Stimulated activated CD8-positive, alpha-beta memory T cell treated with anti-CD3 and anti-CD28 coated beads, Interleukin-4, amount 100 ng/mL, for 4 hours (primary cell): Measurements from ENCODE around the gene DCLK1.
"Not testable (repeated sequence)": the region's sequence is repeated elsewhere in the genome, so short reads cannot be mapped to it uniquely, and the experiment has no call there.

Source experiments
- DNase-seq, 2 donors: peaks; one replicate each; pipeline ENCODE4 v3.0.0-alpha.2; 2020; ENCODE audit warnings: low read depth in 2 of 2, low spot score in 1 of 2

The DCLK1 gene

DNA sequence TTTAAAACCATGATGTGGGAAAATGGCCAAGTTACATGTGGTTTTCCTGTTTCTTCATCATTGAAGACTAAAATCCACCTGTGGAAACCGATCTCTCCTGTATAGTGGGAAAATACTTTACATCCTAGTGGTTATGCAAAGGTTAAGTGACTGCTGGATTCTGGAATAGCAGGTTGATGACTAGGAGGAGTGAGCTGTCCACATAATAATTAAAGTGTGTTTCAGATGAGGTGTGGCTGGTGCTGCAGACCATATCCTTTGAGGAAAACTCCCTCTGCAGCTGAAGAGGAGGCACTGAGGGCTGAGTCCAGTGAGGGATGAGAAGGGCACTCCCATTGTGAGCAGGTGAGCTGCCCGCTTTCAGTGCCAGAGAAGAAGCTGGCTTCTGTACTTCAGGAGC, 43.2 kb downstream of the DCLK1 start:
- no peak for DNase-seq

DNA sequence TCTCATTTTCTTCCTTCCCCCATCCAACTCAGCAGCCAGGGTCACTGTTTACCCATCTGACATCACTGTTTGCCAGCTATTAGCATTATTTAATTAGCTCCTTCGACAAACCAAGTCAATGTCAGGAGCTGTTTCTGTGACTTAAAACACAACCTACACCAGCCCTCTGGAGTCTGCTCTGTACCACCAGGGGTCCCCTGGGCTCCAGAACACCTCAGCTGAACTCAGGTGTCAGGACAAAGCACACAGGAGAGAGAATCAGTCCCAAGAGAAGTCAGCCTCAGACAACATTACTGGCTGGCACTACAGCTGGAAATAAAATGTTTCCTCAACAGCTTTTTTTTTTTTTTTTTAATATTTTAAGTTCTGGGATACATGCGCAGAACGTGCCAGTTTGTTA, 45.1 kb downstream of the DCLK1 start:
- no peak for DNase-seq

DNA sequence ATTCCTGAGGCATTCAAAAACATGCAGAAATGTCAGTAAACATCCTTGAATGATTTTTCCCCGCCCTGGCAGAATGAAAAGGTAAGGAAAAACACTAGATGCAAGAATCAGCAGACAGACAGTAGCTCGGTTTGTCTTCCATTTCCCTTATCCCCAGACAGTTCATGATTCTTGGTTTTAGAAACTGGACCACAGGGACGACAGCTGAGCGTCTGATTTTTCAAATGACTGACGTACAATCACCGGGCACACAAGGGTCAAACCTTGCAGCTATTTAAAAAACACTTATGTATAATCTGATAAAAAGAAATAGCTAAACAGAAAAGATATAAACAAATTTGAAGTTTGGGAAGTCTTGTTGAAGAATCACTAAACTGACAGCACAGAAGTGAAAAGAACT, 47.1 kb downstream of the DCLK1 start:
- no peak for DNase-seq

DNA sequence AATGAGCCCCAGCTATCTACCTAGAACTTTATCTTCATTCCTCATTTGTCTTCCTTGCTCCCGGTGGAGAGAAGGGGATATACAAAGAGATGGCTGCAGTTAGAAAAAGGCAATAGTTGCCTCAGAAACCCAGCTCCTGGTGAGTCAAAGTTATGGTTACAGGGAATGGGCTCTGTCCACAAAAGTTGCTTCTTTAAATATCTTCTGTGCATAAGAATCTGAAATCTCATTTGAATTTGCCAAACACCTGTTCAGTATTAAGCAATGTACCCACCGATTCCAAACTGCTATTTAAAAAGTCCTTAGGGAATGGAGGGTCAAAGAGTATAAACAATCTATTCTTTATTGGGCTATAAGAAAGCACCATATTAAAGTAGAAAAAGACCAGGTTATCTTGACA, 48.4 kb downstream of the DCLK1 start:
- no peak for DNase-seq

DNA sequence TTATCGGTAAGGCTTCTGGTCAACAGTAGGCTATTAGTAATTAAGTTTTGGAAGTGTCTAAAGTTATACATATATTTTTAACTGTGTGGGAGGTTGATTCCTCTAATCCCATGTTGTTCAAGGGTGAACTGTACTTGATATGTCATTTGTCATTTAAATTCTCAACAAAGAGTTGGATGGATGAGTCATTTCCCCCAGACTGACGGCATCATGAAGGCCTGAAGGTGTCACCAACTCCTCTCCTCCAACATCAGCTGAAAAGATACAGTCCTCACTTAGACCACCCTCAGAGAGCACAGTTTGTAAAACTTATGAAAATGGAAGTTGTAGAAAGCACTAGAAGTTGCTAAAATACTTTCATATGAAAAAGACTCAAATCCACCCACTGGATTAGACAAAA, 48.8 kb downstream of the DCLK1 start:
- DNase-seq: no peak

DNA sequence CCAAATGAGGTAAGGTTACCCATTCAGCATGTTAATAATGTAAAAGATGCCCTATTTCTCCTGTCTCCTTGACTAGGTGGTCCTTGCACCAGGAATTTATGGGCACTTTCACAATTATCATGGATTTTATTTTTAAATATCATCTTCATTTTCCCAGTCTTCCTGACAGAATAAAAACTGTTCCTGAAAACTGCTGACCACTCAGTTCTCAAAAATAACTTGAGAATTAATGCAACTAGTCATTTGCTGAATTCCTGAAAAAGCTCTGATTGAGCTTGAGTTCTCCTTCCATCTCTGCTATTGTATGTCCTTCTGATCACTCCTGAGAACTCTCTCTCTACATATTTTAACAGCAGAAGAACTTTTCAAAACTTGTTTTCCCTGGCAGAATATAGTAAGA, 55.0 kb downstream of the DCLK1 start:
- DNase-seq: no peak

DNA sequence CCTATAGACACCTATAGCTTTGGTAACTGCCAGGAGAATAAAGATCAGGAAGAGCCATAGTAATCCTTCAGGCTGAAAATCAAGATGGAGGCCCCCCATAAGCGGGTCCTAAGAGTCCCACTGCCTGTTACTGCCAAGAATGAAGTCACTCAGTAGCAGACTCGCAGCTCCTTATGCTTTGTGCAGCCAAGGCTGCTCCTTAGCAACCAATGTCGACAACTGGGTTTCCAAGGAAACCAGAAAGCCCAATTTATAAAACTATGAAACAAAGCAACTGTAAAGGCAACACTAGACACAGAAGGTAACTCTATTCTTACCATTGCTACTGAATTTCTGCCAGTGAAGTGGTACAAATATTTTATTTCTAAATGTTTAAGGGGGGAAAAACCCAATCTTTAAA, 56.5 kb downstream of the DCLK1 start:
- DNase-seq: no peak

DNA sequence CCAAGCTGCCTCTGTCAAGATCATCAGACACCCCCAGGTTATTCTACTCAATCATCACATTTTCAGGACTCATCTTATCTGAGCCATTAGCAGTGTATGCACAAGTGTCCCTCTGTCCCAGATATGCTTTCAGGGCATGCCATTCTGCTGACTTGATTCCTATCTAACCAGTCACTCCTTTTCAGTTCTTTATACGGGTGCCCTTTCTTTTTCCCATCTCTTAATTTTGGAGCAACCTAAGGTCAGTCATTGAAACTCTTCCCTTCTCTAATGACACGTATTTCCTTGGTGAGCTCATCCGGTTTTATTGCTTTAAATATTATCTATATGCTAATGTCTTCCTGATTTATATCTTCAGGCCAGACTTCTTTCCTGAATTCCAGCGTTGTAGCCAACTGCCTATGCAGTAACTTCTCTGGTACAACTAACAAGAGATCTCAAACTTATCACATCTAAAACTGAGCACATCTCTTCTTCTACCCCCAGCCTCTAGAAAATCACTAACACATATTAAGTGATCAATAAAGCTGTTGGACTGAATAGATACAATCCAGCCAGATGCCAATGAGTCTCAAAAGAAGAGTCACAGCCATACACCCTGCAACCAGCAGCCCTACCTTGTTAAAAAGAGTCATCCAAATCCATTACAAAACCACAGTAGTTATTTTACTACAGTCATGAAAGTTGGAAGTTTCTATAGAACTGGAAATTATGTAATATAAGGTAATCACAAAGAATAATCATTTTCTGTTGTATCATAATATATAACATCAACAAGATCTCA, 58.8 kb downstream of the DCLK1 start:
- no peak for DNase-seq

DNA sequence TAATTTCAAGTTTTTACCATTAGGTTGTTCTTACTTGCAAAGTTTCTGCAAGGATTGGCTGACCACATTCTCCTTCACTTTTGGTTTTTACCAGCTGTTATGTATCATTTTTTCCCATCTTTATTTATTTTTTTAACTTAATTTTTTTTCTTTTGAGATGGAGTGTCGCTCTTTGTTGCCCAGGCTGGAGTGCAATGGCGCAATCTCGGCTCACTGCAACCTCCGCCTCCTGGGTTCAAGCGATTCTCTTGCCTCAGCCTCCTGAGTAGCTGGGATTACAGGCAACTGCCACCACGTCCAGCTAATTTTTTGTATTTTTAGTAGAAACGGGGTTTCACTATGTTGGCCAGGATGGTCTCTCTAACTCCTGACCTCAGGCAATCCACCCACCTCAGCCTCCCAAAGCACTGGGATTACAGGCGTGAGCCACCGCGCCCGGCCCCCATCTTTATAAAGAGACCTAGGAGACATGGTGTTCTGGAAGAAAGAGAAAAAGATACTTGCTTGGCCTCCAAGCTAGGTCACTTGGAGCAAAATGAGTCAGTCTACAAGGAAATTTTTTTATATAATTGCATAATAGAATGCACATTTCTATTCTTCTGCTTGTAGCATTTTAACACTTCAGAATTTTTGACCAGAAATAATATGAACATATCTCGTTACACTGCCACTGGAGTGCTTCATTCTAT, 60.5 kb downstream of the DCLK1 start:
- DNase-seq: not testable (repeated sequence)

DNA sequence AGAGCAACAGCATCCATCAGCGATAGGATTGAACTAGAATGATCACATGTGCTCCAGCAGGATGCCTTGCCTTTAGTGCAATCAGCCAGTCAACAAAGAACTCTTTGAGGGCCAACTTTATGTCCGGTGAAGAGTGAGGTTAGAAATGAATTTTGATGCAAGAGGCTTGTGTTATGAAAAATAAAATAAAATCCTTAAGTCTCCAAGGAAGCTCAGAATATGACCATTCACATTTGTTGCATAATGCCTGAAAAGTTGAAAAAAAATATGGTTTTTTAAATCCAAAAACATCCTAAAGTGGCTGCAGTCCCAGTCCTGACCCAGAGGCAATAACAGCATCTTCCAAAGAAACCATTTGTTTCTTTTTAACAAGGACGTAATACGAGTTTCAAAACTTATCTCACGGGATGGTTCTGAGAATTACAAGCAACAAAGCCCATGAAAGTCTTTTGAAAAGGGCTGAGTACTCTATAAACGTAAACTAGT, 61.3 kb downstream of the DCLK1 start:
- no peak for DNase-seq

DNA sequence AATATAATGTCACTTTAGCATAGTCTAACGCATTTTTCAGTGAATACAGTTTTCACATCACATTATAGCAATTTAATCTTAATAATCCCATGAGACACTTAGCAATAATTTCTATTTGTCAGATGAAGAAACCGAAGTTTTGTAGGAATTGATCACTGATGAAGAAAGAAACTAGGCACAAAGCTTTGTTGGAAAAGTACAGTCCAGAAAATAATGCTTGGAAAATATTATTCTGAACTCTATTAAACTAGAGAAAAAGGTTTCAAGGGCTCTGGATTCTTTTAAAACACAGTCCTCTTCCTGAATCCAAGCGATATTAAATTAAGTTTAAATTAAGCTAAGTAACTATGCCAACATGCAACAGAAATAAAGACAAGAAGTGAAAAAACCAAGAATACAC, 62.2 kb downstream of the DCLK1 start:
- DNase-seq: no peak

DNA sequence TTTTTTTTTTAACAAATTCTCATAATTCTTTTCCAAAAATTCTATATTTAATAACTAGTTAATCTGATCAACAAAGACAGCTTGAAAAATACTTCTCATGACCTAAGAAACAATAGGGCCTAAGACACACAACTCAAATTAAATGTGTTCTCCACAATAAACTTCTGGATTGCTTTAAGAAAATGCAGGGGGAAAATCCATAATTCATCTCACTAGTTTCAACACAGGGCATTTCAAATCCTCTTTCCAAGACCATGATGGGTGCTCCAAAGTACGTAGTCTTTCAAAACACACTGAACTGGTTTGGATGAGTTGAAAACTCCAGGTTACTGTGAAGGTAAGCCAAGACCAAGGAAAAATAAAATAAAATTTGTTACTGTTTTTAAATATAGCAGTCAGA, 62.6 kb downstream of the DCLK1 start:
- no peak for DNase-seq

DNA sequence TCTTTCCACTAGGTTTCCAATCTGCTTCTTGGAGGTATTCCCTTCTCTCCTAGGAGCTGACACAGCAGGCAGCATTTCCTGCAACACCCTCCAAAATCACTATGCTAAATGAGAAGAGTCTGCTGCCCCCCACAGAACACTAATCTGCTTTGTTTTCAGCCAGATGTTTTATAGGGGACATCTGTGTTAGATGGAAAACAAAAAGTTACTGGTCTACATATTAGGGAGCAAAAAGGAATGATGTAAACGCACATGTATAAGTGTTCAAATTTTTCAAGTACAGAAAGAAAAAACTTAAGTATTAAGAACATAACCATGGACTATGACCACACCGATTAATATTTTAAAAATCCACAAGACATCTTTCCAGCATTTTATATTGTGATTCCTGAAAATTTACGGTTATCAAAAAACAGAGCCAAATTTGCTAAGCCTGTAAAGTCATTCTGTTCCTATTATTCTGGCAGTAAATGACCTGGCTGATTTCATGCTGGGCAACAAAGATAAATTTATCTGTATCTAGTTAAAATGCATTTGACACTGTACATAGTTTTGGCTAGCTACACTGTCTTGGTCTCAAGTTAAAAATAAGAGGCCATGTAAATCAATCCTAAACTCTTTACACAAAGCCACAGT, 63.3 kb downstream of the DCLK1 start:
- no peak for DNase-seq

DNA sequence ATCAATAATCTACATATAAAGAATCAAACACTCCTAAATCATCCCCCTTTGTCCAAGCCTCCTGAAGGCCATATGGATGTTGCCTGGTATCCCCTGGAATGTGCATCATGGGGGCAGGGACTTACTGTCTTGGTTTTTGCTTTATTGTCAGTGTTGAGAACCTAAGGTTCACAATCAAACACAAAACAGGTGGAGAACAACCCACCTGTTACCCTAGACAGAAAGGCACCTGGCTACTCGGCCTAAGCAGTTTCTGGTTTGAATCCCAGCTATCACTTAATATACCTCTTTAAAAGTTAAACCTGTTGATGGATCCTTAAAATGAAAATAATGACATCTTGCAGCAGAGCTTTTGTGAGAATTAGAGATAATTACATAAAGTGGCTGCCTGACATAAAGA, 68.9 kb downstream of the DCLK1 start:
- DNase-seq: no peak

DNA sequence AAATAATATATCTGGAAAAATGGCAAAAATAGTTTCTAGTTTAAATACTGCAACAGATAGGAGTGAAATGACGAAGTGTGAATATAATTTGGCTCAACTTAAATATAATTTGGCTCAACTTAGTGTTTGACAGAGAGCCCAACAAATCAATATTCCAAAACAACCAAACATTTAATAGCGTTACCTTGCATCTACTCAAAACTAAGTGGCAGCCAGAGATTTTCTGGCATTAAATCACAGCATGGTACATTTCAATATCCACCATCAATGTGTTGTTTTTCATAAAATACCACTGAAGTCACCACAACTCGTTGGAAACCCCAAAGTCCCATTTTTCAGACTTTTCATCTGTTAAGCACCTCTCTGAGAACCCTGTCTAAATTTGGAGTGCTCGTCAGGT, 69.6 kb downstream of the DCLK1 start:
- no peak for DNase-seq

DNA sequence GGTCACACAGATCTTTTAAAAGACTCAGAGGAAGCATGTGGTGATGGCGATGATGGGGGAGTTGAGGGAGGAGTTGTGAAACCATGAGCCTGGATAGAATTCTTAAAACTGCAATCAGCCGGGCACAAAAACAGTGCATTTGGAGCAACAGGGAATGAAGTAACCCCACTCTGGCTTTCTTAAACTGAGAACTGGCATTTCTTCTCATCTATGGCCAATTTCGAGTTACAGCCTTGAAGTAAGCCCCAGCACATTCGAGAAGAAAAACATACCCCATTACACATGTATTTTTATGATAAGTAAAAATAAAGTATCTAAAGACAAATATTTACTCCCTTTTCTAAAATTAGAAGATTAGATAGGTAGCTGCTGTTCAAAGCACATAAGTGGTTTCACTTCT, 70.1 kb downstream of the DCLK1 start:
- no peak for DNase-seq

DNA sequence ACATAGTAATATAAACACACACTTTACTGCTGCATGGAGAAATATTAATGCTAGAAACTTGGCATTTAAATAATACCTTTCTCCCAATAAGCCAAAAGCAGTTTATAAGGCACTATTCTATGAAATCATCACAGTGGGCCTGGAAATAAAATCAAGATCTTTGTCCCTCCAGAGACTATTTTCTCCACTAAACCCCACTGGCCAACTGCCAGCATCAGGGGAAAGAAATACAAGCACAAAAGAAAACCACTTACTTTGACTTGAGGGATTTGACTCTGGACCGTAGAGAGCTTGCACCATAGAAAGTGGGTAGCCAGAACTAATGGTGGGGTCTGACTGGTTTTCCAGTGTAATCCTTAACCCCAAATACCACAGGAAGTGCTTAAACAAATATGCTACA, 71.9 kb downstream of the DCLK1 start:
- no peak for DNase-seq

DNA sequence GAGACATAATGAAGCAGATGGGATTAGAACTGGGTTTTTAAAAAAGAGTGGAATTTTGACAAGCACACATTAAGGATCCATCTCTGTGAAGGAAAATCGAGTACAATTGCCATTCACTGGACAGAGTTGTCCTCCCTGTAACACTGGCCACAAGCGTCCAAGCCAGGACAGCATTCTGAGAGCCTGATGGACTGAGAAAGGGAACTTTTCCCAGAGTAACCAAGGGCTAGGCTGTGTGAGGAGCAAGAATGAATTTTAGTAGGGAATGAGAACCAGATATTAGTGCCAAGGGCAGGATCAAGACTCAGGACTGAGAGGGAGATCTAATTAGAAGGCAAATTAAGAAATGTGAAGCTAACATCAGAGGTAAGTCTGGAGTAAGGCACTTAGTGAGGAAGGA, 73.1 kb downstream of the DCLK1 start:
- no peak for DNase-seq

DNA sequence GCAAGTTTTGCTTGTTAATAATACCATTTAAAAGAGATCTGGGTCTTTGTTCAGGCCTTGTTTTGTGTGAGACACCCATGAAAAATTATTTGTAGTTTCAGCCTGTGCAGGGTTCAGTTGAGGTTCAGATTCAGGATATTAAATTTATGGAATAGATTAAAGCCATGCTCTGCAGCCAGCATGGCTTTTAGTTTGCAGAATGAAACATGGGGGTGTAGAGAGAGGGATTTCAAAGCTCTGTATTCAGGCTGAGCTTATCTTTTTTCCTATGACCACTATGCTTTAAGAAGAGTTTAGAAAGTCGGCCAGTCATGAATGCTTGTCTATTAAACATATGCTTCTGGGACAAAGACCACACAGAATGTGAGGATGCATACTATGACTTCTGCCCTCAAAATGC, 73.6 kb downstream of the DCLK1 start:
- DNase-seq: no peak

DNA sequence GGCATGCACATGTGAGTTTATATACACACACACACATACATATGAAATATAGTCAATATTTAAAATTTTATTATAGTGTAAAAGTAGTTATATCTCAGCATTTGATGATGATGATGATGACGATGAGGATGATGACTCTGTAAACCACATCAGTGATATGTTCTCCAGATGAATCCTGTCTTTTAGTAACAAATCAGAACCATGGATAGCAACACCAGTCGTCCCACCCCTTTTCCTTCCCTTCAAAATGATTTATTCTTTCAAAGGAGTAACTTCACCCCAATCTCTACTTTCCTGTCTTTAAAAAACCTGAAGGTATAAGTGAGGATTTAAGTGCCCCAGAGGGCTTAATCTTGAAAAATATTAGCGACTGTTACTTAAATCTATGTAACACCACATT, 74.1 kb downstream of the DCLK1 start:
- DNase-seq: no peak

DNA sequence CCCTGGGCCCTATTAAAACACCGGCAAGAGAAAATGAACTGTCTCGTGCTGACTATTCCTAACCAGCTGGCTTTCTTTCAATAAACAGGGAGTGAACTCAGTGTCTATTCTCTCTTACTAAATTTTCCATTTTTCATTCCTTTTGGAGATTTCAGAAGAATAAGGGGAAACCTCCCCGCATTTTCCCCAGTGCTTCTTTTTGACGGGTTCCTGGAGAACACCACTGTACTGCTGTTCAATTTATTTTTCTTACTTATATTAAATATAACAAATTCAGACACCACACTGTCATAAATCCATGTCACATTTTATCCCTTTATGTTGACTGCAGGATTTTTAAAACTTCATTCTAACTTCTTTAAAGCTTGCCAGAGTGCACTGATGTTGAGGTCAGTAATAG, 75.8 kb downstream of the DCLK1 start:
- no peak for DNase-seq

DNA sequence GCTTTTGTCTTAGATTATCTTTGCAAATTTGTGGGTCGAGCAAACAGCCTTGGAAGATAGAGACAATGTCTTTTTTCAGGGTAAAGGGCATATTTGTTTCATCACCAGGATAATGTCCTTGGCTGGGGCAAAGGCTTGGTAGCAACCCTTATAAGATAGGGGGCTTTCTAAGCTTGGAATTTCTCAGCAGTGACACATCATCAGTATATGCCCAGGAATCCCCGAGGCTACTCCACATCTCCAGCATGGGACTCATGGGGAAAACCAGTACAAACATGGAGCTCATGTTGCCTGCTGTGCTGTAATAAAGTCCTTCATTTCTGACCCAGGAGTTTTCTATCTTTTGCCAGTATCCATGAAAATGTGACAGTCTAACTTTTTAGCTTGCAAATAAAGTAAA, 77.1 kb downstream of the DCLK1 start:
- no peak for DNase-seq
